GM19099 (cell line): ENCODE data around the gene EPHB3.

Experiments
- POLR2A ChIP-seq: IDR thresholded peaks from 3 replicates; pipeline ENCODE4 v1.6.1; 2011; ENCODE audit warnings: low read depth; ENCODE audit not compliant: insufficient read length; ENCODE audit errors: extremely low read depth

Gene EPHB3

DNA sequence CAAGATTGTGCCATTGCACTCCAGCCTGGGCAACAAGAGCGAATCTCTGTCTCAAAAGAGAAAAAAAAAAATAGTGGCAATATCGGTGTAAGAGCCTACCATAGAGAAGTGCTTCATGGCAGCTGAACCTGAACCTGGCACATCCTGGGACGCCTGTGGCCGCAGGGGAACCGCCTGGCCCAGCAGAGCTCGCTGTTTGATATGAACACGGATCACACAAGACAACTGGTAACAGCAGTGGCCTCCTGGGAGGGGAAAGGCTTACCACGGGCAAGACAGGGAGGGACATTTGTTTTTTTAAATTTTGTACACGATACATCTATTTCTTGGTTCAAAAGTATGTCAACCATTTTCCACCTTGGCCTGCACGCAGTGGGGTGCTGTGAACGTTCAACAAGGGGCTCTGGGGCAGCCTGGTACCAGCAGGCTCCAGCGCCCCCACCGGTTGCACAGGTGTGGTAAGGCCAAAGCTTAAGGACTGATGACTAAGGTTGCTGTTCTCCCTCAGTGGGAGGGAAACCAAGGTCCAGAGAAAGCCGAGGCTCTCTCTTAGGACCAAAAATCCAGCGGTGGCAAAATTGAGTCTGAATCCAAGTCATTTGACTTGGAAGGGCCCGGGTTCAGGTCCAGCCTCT is 21.7 kb upstream of the EPHB3 start:
- no peak for TF ChIP-seq POLR2A

DNA sequence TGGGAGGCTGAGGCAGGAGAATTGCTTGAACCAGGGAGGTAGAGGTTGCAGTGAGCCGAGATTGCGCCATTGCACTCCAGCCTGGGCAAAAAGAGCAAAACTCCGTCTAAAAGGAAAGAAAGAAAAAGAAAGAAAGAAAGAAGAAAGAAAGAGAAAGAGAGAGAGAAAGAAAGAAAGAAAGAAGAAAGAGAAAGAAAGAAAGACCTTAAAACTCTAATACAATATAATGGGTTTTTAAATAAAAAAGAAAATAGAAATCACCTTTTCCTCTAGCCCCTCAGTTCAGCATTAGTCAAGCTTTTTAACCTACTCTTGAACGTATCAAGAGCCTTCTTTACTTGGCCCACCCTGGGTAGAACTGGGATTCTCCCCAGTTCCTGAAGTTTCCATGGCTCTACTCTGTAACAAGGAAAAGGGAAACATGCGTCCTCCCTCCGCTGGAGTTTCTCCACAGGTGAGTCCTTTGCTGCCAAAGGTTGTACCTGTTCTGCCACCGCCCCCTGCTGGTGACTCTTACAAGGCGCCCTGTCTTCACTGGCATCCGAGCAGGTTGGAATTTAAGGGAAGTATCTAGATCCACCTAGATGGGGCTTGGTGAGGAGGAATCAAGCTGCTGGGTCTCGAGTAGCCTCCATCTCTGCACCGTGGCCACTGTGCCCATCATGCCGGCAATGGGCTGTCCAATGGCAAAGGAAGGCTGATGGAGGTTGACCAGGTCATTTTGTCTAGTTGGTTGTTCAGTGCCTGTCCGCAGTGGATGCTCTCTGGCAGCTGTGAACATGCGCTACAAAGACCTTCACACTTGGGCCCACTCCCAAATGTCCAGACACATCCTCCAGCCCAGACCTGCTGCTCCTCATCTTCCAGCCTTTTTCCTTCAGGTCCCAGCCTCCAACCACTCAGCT is 20.6 kb upstream of the EPHB3 start:
- TF ChIP-seq POLR2A: no peak

DNA sequence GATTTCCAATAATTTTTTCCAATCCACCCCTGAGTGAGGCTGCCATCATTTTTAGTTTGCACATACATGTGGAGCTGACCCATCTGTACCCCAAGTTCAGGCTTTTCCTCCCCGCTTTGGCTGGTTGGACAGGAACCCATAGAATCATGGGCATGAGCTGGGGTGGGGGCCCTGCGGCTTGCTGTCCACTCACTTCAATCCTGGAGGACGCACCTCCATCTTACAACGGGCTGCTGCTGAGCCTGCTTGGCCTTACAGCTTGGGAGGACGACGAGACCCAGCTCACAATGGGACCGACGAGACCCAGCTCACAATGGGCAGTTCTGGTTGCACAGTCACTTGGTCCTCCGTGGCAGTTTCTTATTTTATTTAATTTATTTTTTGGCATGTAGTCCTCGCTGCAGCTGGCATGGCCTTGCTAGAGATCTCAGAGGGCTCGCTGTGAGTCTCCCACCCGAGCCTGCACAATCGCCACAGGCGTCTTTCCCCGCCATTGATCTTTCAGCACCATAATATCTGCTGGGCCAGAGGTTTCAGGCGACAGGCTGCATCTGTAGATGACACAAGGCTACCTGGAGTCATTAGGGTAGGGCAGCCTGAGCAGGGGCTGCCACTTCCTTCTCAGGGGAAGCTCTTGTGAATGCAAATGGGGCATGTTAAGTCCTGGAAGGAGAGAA is 19.6 kb upstream of the EPHB3 start:
- TF ChIP-seq POLR2A: no peak

DNA sequence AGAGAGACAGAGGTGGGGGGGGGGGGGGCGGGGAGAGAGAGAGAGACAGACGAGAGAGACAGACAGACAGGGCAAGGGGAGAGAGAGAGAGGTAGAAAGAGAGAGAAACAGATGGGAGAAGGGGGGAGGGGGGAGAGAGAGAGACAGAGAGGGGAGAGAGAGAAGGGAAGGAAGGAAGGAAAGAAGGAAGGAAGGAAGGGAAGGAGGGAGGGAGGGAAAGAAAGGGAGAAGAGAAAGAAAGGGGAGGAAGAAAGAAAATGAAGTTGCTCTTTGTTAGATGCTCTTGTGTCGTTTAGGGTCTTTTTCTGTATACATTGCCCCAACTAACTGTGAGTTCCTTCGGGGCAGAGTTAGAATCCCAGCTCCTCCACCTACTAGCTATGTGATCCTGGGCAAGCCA is 19.0 kb upstream of the EPHB3 start:
- no peak for TF ChIP-seq POLR2A

DNA sequence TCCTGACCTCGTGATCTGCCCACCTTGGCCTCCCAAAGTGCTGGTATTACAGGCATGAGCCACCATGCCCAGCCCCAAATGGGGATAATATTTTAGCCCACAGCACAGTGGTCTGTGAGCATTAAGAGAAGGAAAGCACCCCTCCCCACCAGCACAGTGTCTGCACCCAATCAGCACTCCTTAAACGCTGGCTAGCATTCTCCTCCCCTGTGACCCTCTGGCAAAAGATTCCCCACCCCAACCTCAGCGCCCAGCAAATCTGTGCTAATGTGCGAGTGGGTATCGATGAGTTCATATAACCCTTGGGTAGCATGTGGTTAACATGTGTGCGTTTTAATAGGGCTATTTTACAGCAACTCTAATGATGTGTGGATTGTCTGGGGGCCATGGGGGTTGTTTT is 18.3 kb upstream of the EPHB3 start:
- TF ChIP-seq POLR2A: no peak

- TF ChIP-seq POLR2A: no peak
Measured at GRCh38 chr3:184543843-184544512, 17.6 kb upstream of the EPHB3 start.

DNA sequence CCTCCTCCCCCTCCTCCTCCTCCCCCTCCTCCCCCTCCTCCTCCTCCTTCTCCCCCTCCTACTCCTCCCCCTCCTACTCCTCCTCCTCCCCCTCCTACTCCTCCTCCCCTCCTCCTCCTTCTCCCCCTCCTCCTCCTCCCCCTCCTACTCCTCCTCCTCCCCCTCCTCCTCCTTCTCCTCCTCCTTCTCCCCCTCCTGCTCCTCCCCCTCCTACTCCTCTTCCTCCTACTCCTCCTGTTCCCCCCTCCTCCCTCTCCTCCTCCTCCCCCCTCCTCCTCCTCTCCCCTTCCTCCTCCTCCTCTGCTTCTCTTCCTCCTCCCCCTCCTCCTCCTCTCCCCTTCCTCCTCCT is 17.1 kb upstream of the EPHB3 start:
- TF ChIP-seq POLR2A: no peak

DNA sequence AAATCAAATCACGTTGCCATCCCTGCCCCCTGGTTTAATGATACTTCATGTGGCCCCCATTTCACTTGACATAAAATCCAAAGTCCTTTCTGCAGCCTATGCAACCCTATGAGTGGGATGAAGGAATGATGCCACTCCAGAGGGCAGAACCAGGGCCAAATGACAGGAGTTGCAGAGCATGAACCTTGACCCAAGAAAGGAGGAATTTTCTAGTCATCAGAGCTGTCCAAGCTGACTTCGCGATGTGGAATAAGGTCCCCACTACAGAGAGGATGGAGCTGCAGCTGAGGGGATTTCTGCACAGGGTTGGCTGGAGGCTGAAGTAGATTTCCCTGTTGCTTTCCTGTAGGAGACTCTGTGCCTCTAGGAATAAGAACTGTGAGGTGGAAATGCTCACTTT is 15.8 kb upstream of the EPHB3 start:
- TF ChIP-seq POLR2A: no peak

DNA sequence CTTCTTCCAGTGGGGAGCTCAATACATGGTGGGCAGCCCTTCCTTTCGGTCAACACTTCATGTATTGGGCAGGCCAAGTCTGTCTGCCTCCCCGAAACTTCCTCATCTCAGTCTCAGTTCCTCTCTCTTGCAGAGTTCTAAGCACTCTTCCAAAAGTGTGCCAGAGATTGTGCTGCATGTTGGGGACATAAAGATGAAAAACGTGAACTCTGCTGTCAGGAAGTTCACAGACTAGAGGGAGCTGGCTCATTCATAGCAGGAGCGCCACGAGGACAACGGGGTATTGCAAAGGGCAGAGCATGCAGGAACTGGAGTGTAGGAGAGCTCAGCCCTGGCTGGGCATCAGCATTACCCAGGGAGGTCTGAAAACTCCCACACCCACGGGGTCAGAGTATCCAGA is 15.3 kb upstream of the EPHB3 start:
- TF ChIP-seq POLR2A: no peak

DNA sequence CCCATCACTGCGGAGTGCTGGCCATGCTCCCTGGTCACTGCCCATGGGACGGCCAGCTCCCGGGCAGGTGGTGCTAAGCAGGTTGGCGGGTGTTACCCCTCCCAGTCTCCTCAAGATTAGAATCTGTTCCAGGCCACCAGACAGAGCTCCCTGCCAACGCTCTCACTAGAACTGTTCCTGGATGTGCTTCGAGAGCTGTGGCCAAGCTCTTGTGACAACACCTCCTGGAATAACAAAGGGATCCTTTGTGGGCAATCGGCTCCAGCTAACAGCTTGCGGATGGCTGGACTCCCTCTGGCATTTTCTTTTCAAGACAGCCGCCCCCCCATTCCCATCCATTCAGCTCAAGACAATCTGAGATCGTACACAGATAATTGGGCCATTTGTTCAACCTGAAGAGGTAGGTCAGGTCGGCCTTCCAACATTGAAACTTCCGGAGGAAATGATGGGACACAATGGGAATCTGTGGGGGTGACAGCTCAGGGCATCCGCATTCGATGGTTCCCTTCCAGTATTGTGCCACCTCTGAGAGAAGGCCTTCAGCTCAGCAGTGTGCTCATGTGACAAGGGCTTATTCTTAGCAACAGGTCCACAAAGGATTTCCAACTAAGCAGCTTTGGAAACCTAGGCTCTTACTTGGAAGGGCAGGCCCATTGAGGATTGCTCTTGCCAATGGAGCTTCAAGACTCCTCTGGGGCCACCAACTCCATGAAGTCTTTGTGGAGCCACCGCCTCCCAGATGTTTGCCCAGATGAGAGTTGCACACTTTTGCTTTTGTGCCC is 11.6 kb upstream of the EPHB3 start:
- TF ChIP-seq POLR2A: no peak

DNA sequence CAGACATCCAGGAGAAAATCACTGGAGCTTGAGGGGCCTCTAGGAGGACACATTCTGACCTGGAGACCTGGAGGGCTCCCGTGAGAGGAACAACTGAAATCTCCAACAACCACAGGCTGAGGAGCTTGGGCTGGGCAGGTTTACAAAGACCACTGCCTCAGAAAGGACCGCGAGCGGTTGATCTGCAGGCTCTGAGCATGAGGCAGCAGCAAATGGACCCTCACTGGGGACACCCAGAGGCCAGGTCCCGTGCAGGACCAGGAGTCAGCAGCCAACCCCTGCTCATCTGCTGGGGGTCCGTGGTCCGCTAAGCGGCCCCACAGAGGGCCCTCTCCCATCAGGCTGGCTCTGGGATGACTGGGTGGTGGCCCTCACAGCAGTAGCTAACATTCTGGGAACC is 10.5 kb upstream of the EPHB3 start:
- TF ChIP-seq POLR2A: no peak

DNA sequence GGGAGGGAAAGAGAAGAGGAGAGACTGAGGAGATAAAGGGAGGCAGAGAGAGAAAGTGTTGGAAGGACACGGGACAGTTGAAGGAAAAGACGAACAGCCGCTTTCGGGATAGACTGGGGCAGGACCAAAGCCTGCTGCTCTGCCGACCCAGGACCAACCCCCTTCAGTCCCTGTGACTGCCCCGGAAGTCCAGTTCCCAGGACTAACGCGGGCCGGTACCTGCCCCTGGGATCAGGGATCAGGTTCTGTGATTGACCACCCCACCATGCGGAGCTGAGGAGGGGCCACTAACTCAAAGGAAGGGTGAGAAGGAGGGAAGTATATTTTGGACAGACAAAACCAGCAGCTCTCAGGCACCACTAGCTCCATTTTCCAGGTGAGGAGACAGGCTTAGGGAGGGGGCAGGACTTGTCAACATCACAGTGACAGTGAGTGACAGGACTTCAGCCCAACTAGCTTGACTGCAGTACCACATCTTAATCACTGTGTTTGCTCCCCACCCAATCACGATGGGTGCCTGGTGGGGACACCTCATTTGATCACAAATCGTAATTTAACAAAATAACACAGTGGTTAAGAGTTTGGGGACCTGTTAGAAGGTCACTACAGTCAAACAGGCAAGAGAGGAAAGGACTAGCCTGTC is 9.8 kb upstream of the EPHB3 start:
- no peak for TF ChIP-seq POLR2A

GRCh38 chr3:184552296-184552695 is 9.3 kb upstream of the EPHB3 start:
- TF ChIP-seq POLR2A: no peak

DNA sequence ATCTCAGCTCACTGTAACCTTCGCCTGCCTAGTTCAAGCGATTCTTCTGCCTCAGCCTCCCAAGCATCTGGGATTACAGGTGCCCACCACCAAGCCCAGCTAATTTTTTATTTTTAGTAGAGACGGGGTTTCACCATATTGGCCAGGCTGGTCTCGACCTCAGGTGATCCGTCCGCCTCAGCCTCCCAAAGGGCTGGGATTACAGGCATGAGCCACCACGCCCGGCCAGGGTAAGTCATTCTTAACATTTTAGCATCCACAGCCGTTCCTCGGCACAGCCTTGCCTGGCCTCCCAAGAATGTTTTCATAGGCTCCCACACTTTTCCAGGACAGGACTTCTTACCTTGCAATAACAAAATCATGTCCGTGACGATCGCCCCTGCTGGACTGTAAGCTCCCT is 8.7 kb upstream of the EPHB3 start:
- TF ChIP-seq POLR2A: no peak
